ENCODE data around the gene PNKP.

PNKP gene

GRCh38 chr19:49814010-49814409 lies 53.4 kb downstream of the PNKP start:
- DNase-seq: no peak

DNA sequence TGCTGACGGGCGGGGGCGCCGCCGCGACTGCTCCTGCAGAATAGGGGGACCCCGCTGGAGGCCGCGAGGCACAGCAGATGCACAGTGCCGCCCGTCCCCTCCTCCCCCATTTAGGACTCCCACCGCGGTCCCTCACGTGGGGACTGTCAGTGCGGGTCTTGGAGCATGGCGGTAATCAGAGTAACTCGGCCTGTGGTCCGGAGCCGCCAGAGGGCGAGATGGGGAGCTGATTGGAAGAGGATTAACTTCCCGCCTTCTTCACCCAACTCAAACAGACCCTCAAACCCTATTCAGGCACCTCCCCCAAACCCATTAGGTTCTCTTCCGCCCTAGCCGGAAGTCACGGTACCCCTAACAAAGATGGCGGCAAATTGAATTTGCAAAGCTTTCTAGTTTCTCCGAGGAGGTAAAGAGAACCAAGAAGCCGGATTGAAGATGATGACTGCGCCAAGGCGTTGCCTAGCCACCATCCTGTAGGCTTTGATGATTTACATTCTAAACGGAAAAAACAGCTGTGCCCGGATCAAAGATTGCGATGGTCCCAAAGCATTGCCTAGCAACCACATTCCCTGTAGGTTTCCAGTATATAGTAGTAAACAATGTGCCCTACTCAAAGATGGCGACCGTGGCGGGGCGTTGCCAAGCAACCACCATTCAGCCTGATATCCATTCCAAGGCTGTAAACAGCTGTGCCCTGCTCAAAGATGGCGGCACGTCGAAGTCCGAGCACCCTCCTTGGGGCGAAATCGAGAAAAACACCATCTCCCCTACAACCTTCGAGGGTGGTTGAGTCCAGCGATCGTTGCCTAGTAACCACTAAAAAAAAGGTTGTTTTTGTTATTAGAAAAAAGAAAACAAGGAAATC lies 54.1 kb downstream of the PNKP start, which contains the start of gene FUZ:
Gene FUZ, minus strand, starts transcription at position 296 of the 865 bp plus-strand sequence. Its CDS starts 186 bp downstream, at position 110.
- peak; percentile 88 for DNase-seq

DNA sequence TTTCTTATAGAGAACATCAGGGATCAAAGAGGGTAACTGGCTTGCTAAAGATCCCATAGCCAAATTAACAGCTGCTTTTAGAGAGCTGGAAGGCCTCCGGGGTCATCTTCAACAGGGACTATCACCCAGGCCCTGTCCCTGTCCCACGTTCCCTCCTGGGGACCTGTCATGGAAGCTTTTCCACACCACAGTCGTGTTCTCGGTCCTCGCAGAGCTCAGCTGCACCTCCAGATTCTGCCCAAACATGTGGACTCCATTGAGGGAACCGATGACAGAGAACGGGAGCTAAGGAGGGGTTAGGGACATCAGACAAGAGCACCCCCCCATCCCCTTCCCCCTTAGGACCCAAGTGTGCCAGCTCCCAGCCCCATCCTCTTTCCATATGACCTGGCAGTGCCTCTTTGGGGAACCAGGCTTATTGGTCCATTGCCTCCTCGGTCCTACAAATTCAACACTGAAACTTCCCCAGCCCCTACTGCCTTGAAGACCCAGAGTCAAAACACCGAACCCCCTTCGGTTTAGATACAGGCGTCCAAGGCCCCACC lies 54.9 kb downstream of the PNKP start:
- peak; percentile 21 for DNase-seq

DNA sequence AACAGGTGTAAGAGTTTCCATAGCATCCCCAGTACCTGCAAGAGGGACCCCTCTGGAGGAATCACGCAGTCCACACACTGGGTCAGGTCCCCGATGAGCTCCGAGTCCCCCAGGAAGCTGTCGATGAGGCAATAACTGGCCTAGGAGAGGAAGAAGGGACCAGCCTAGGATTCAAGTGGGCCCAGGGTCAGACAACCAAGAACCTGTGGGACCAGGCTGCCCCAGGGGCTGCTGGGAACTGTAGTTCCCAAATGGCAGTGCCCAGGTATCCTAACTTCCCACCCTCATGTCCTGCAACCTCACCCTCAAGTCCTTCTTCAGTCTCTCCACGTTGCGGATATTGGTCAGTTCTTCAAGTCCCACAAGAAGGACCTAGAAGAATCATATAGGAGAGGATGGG lies 56.0 kb downstream of the PNKP start:
- no peak for DNase-seq
